BE2C (cell line): ENCODE data around the gene SIK2.
A peak's percentile ranks its signal among the peaks of the same experiment; 100 is the strongest.

Source experiments
- DNase-seq: peaks from one replicate; pipeline ENCODE4 v3.0.0-alpha.2; 2020
- H3K27me3 ChIP-seq: fragments of 250-450 bp; sonication (Bioruptor Pico); 2 replicates; pipeline ENCODE4 v1.5.1; 2020; ENCODE audit warnings: mild to moderate bottlenecking
- H3K36me3 ChIP-seq: fragments of 250-450 bp; sonication (Bioruptor Pico); 2 replicates; pipeline ENCODE4 v1.5.1; 2020; ENCODE audit warnings: mild to moderate bottlenecking
- H3K4me1 ChIP-seq: fragments of 250-450 bp; sonication (Bioruptor Pico); 2 replicates; pipeline ENCODE4 v1.5.1; 2020
- H3K4me3 ChIP-seq: 2 replicates; pipeline ENCODE4 v1.5.1; 2011; ENCODE audit warnings: low read depth, low read length
- H3K9me3 ChIP-seq: fragments of 250-450 bp; sonication (Bioruptor Pico); 2 replicates; pipeline ENCODE4 v1.5.1; 2020
- TF ChIP-seq, protein P1 (sequence below): IDR thresholded peaks from 2 replicates; pipeline ENCODE4 v1.5.1; 2012; ENCODE audit warnings: mild to moderate bottlenecking, low read depth, low read length

Gene SIK2

GRCh38 chr11:111776398-111777093 is 174.3 kb downstream of the SIK2 start:
- no peak for DNase-seq
- Histone ChIP-seq H3K4me3 (no peak overlapping the region), H3K4me1 (peaks cover 5% of the 10 kb centered on the region), H3K36me3 (no peaks in the 10 kb centered on the region), H3K9me3 (no peaks in the 10 kb centered on the region), H3K27me3 (no peaks in the 10 kb centered on the region)
- TF ChIP-seq, protein P1, sequence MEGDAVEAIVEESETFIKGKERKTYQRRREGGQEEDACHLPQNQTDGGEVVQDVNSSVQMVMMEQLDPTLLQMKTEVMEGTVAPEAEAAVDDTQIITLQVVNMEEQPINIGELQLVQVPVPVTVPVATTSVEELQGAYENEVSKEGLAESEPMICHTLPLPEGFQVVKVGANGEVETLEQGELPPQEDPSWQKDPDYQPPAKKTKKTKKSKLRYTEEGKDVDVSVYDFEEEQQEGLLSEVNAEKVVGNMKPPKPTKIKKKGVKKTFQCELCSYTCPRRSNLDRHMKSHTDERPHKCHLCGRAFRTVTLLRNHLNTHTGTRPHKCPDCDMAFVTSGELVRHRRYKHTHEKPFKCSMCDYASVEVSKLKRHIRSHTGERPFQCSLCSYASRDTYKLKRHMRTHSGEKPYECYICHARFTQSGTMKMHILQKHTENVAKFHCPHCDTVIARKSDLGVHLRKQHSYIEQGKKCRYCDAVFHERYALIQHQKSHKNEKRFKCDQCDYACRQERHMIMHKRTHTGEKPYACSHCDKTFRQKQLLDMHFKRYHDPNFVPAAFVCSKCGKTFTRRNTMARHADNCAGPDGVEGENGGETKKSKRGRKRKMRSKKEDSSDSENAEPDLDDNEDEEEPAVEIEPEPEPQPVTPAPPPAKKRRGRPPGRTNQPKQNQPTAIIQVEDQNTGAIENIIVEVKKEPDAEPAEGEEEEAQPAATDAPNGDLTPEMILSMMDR: no peak

GRCh38 chr11:111777094-111778046 is 175.1 kb downstream of the SIK2 start:
- H3K27me3 ChIP-seq: no peaks in the 10 kb centered on the region
- no peaks in the 10 kb centered on the region for H3K36me3 ChIP-seq
- TF ChIP-seq, protein P1: peak; percentile 86
- peak; percentile 35 for DNase-seq
- H3K4me3 ChIP-seq: no peak overlapping the region
- H3K9me3 ChIP-seq: no peaks in the 10 kb centered on the region
- H3K4me1 ChIP-seq: peaks cover 9% of the 10 kb centered on the region

DNA sequence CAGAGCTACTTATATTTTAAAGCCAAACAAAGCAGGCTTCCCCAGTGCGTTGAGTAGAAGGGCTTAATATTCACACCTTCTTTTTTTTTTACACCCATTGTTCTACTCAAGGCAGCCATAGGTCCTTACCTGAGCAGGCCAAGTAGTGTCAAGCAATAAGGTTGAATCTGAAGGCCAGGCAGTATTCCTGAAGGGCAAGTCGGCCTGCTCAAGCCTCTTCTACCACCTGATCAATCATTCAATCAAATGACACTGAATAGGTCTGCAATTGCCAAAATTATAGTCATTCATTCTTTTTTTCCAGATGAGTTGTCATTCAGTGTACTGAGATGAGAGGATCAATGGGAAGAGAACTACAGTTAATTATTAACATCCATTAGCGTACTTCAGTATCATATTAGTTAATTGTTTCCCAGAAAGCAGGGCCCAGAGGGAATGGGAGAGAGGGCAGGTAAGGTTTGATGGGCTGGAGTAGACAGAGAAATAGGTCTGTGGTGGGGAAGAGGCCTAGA is 175.9 kb downstream of the SIK2 start:
- no peak for DNase-seq
- Histone ChIP-seq H3K27me3 (no peaks in the 10 kb centered on the region), H3K4me3 (no peak overlapping the region), H3K36me3 (no peaks in the 10 kb centered on the region), H3K9me3 (no peaks in the 10 kb centered on the region), H3K4me1 (peaks cover 15% of the 10 kb centered on the region)
- TF ChIP-seq, protein P1: no peak

DNA sequence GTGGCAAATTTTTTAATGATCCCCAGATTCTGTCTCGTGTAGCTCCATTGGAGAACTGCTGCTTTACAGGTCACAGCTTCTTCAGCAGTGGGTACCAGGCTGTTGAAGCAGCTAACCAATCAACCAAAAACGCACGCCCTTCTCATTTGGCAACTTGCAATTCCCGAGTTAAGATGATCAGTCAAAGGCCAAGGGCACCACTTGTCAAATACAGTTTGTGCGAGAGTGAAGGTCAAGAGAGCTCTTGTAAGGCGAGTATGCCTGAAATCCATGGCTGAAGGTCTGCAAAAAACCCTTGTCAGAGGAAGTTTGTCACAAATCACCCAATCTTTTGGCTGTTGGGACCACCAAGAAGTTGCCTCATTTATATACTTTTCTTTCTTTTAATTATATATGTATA is 176.9 kb downstream of the SIK2 start:
- Histone ChIP-seq H3K4me3 (no peak overlapping the region), H3K4me1 (peaks cover 15% of the 10 kb centered on the region), H3K27me3 (no peaks in the 10 kb centered on the region), H3K9me3 (no peaks in the 10 kb centered on the region), H3K36me3 (no peaks in the 10 kb centered on the region)
- DNase-seq: no peak
- TF ChIP-seq, protein P1: no peak
